ENCODE data around the gene TMEM38A.

DNA sequence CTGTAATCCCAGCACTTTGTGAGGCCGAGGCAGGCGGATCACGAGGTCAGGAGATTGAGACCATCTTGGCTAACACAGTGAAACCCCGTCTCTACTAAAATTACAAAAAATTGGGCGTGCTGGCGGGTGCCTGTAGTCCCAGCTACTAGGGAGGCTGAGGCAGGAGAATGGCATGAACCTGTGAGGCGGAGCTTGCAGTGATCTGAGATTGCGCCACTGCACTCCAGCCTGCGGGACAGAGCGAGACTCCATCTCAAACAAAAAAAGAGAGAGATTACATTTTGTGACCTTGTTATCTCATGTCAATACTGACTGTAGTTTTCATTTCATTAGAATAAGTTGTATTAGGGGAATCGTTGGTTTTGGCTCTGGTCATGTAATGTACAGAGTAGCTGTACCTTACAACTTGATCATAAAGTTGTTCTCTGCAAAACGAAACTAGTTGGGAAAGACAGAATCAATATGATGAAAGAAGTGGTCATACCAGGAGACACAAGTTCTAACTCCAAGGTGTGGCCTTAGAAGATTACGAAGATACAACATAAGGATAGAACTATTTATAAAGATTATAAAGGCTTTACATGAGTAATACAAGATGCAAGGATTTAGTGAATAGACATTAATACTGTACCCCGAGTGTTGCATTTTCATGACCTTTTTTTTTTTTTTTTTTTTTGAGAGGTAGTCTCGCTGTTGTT lies 15.3 kb downstream of the TMEM38A start:
- TF ChIP-seq EP300 (conservative IDR thresholded peaks at IDR 0.05; ENCODE audit: poor library complexity, severe bottlenecking) (no peak), RAD21 (conservative IDR thresholded peaks at IDR 0.05) (no peak), SMC3 (conservative IDR thresholded peaks at IDR 0.05; ENCODE audit: poor library complexity) (no peak), EZH2 (IDR thresholded peaks at IDR 0.05; ENCODE audit: borderline replicate concordance, insufficient read depth, low read length, poor library complexity, severe bottlenecking) (no peak), POLR2AphosphoS5 (IDR thresholded peaks at IDR 0.05) (no peak), TAF1 (IDR thresholded peaks at IDR 0.05; ENCODE audit: low read depth) (no peak)
- TF ChIP-seq, protein P1, sequence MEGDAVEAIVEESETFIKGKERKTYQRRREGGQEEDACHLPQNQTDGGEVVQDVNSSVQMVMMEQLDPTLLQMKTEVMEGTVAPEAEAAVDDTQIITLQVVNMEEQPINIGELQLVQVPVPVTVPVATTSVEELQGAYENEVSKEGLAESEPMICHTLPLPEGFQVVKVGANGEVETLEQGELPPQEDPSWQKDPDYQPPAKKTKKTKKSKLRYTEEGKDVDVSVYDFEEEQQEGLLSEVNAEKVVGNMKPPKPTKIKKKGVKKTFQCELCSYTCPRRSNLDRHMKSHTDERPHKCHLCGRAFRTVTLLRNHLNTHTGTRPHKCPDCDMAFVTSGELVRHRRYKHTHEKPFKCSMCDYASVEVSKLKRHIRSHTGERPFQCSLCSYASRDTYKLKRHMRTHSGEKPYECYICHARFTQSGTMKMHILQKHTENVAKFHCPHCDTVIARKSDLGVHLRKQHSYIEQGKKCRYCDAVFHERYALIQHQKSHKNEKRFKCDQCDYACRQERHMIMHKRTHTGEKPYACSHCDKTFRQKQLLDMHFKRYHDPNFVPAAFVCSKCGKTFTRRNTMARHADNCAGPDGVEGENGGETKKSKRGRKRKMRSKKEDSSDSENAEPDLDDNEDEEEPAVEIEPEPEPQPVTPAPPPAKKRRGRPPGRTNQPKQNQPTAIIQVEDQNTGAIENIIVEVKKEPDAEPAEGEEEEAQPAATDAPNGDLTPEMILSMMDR (IDR thresholded peaks at IDR 0.05; ENCODE audit: poor library complexity, severe bottlenecking) = no peak
- TF ChIP-seq, protein P2, sequence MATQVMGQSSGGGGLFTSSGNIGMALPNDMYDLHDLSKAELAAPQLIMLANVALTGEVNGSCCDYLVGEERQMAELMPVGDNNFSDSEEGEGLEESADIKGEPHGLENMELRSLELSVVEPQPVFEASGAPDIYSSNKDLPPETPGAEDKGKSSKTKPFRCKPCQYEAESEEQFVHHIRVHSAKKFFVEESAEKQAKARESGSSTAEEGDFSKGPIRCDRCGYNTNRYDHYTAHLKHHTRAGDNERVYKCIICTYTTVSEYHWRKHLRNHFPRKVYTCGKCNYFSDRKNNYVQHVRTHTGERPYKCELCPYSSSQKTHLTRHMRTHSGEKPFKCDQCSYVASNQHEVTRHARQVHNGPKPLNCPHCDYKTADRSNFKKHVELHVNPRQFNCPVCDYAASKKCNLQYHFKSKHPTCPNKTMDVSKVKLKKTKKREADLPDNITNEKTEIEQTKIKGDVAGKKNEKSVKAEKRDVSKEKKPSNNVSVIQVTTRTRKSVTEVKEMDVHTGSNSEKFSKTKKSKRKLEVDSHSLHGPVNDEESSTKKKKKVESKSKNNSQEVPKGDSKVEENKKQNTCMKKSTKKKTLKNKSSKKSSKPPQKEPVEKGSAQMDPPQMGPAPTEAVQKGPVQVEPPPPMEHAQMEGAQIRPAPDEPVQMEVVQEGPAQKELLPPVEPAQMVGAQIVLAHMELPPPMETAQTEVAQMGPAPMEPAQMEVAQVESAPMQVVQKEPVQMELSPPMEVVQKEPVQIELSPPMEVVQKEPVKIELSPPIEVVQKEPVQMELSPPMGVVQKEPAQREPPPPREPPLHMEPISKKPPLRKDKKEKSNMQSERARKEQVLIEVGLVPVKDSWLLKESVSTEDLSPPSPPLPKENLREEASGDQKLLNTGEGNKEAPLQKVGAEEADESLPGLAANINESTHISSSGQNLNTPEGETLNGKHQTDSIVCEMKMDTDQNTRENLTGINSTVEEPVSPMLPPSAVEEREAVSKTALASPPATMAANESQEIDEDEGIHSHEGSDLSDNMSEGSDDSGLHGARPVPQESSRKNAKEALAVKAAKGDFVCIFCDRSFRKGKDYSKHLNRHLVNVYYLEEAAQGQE (IDR thresholded peaks at IDR 0.05; ENCODE audit: borderline replicate concordance) = no peak

All from neural cell (in vitro differentiated cells).